ENCODE data around the gene AEBP2. TPM values are rescaled to one million over a fixed set of nuclear protein-coding genes. Genes with fewer than 3 reads are reported as not detected.

Gene AEBP2
- total and polyA plus RNA-seq, 2 donors (not counting 3 experiments of a cell fraction or from before 2014, with no cell fraction given) = 8.8 to 42.2 TPM

DNA sequence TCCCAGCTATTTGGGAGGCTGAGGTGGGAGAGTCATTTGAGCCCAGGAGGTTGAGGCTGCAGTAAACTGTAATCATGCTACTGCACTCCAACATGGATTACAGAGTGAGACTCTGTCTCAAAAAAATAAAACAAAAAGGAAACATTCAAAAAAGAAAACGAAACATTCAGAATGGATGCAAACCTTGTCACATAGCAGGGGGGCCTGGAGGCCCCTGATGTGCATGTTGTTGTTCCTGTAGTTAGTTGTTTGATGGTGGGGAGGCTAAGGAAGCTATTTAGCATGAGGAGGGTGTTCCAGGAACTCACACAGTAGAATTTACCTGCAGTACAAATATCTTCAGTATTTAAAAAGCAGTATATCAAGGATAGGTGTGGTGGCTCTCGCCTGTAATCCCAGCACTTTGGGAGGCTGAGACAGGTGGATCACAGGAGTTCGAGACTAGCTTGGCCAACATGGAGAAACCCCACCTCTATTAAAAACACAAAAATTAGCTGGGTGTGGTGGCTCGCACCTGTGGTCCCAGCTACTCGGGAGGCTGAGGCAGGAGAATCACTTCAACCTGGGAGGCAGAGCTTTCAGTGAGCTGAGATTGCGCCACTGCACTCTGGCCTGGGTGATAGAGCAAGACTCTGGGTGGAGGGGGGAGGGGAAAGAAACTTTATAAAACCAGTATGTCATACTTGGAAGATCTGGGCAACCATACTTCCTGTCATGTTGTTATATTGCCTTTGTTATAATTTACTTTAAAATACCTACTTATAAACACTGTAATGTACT is 17.6 kb upstream of the AEBP2 start:
- dilution Hi-C loops (cut with MboI; ENCODE audit: extremely low pct_ligation_motif_present, low sequenced_read_pairs) (no loop called here), intact Hi-C loops (cut with micrococcal nuclease) (no loop called here)
- no peak for FAIRE-seq
- no TSS peak for BruUV-seq (replicated peaks)
- H3K4me3 ChIP-seq (replicated peaks in 1 of 3; ENCODE audit: insufficient read depth in 1 of 3, low read depth in 1 of 3, low read length in 3 of 3) = no peak overlapping the region
- no peaks in the 10 kb centered on the region for H3K27me3 ChIP-seq (ENCODE audit: control insufficient read depth in 2 of 2, insufficient read depth in 2 of 2, low read length in 2 of 2)
- no peaks in the 10 kb centered on the region for H3K9me3 ChIP-seq (replicated peaks; ENCODE audit: control insufficient read depth, insufficient read depth, low read length)
- no peak overlapping the region for H3K27ac ChIP-seq (ENCODE audit: insufficient read depth, low read depth, low read length)
- no peaks in the 10 kb centered on the region for H3K36me3 ChIP-seq (ENCODE audit: control insufficient read depth in 2 of 2, extremely low read depth in 1 of 2, insufficient read depth in 2 of 2, low read length in 2 of 2)
- H2AFZ ChIP-seq (ENCODE audit: low read depth, low read length) = no peak overlapping the region
- TF ChIP-seq POLR2A (IDR thresholded peaks at IDR 0.05; ENCODE audit: low read depth, low read length) (no peak), JUN (IDR thresholded peaks at IDR 0.05; ENCODE audit: borderline replicate concordance, insufficient read depth, insufficient read length, low read depth) (no peak), FOS (IDR thresholded peaks at IDR 0.05; ENCODE audit: borderline replicate concordance, insufficient read depth, low read length) (no peak), EZH2 (IDR thresholded peaks at IDR 0.05; ENCODE audit: borderline replicate concordance, low read depth, low read length, severe bottlenecking) (no peak), GATA2 (IDR thresholded peaks at IDR 0.05; ENCODE audit: insufficient read depth, insufficient read length, low read depth, low read length) (no peak), MYC (IDR thresholded peaks at IDR 0.05; ENCODE audit: low read depth, low read length) (no peak), POLR2AphosphoS5 (IDR thresholded peaks at IDR 0.05; ENCODE audit: insufficient read depth, low read depth, low read length) (no peak)
- TF ChIP-seq, protein P1, sequence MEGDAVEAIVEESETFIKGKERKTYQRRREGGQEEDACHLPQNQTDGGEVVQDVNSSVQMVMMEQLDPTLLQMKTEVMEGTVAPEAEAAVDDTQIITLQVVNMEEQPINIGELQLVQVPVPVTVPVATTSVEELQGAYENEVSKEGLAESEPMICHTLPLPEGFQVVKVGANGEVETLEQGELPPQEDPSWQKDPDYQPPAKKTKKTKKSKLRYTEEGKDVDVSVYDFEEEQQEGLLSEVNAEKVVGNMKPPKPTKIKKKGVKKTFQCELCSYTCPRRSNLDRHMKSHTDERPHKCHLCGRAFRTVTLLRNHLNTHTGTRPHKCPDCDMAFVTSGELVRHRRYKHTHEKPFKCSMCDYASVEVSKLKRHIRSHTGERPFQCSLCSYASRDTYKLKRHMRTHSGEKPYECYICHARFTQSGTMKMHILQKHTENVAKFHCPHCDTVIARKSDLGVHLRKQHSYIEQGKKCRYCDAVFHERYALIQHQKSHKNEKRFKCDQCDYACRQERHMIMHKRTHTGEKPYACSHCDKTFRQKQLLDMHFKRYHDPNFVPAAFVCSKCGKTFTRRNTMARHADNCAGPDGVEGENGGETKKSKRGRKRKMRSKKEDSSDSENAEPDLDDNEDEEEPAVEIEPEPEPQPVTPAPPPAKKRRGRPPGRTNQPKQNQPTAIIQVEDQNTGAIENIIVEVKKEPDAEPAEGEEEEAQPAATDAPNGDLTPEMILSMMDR (IDR thresholded peaks at IDR 0.05; ENCODE audit: extremely low read depth in 1 of 2, insufficient read depth in 1 of 2, low read depth in 1 of 2, low read length in 2 of 2) = no peak
- TF ChIP-seq, protein P2, sequence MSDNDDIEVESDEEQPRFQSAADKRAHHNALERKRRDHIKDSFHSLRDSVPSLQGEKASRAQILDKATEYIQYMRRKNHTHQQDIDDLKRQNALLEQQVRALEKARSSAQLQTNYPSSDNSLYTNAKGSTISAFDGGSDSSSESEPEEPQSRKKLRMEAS (IDR thresholded peaks at IDR 0.05; ENCODE audit: insufficient read depth, insufficient read length) = no peak
- POLR2A ChIA-PET = no interaction called here
- CTCF ChIA-PET = interaction anchor here (1.4 kb wide), 1 partner anchor 11 kb away, joined by 5 read pairs; no protein-coding TSS in a partner anchor
- H4K20me1 ChIP-seq (replicated peaks; ENCODE audit: control insufficient read depth, extremely low read depth, insufficient read depth, low read length) = no peaks in the 10 kb centered on the region
- no peaks in the 10 kb centered on the region for H3K9me1 ChIP-seq (replicated peaks; ENCODE audit: control insufficient read depth, extremely low read depth, insufficient read depth, low read length)
- no peak overlapping the region for H3K4me2 ChIP-seq (ENCODE audit: insufficient read depth, low read length)
- DNase-seq (ENCODE audit: low read depth, low spot score) = no peak
- H3K4me1 ChIP-seq (ENCODE audit: control insufficient read depth, extremely low read depth, insufficient read depth, low read length) = no peaks in the 10 kb centered on the region
- H3K9ac ChIP-seq (replicated peaks; ENCODE audit: extremely low read depth, insufficient read depth, low read length) = no peak overlapping the region
- no peaks in the 10 kb centered on the region for H3K79me2 ChIP-seq (ENCODE audit: control insufficient read depth, insufficient read depth, low read length)

Measured in endothelial cell of umbilical vein (primary cell).